Measurements from ENCODE around the gene RNF220.

GRCh38 chr1:44417351-44418021, 12.4 kb downstream of the RNF220 start:
- TF ChIP-seq CTCF (IDR thresholded peaks at IDR 0.05) (no peak), POLR2A (IDR thresholded peaks at IDR 0.05) (no peak)
